Mucosa of descending colon (tissue), 3 donors: ENCODE results near the gene IL24. TPM values are rescaled to one million over a fixed set of nuclear protein-coding genes. Genes with fewer than 3 reads are reported as not detected.

Experiments used
- ATAC-seq: fragments of 200-7000 bp; cut with Tn5 transposase; one replicate; pipeline ENCODE4 v1.9.1; 2020; ENCODE audit warnings: mild to moderate bottlenecking, moderate library complexity
- DNase-seq, 3 donors: peaks; one replicate each; pipeline ENCODE4 v3.0.0-alpha.2; 2020
- H3K36me3 ChIP-seq: fragments of 200-600 bp; one replicate; pipeline ENCODE4 v1.8.0; 2021; ENCODE audit warnings: low read depth, mild to moderate bottlenecking
- H3K4me1 ChIP-seq: fragments of 200-600 bp; one replicate; pipeline ENCODE4 v1.8.0; 2021; ENCODE audit warnings: low read depth, mild to moderate bottlenecking
- H3K4me3 ChIP-seq: fragments of 200-600 bp; one replicate; pipeline ENCODE4 v1.8.0; 2021; ENCODE audit warnings: mild to moderate bottlenecking
- H3K9me3 ChIP-seq: fragments of 200-600 bp; one replicate; pipeline ENCODE4 v1.8.0; 2021; ENCODE audit warnings: mild to moderate bottlenecking
- CTCF ChIP-seq: fragments of 200-600 bp; IDR thresholded peaks from one replicate; pipeline ENCODE4 v1.8.0; 2022; ENCODE audit warnings: antibody characterized with exemption, mild to moderate bottlenecking
- intact Hi-C, 2 donors: fragments of 100-400 bp; cut with DNase I in 1 of 2; cut with micrococcal nuclease in 1 of 2; formaldehyde crosslinking; loops; one replicate each; pipeline versions ENCODE4 v1.11.0 to v1.11.1; 2022; cut with DNase I, micrococcal nuclease
- total RNA-seq, 3 donors: library from RNA; stranded (reverse); fragmentation: NEBNext Ultra II Directional in 2 of 3; extraction: Animal tissue kit (Norgen Biotek cat#: 25700) in 2 of 3; gene quantifications; one replicate each; pipeline versions ENCODE4 v1.2.1 to v1.2.4, GENCODE V29; 2021 to 2023
- donor health status: DM: no; HTN: no; CAD: no; lungs with moderate emphysema.
- donor health status: DM: no; HTN: no; CAD: no.
- donor health status: DM: no; HTN: yes; CAD: no.

Gene IL24
- total RNA-seq, 3 donors from 2014 or later = not detected

GRCh38 chr1:206895325-206895724 lies 1.9 kb upstream of the IL24 start:
- no peaks in the 10 kb centered on the region for H3K4me1 ChIP-seq
- no peak for DNase-seq
- H3K36me3 ChIP-seq = no peaks in the 10 kb centered on the region
- H3K4me3 ChIP-seq = no peak overlapping the region
- intact Hi-C loops = no loop called here
- ATAC-seq = no peak
- TF ChIP-seq CTCF = no peak
- no peaks in the 10 kb centered on the region for H3K9me3 ChIP-seq

- no peaks in the 10 kb centered on the region for H3K36me3 ChIP-seq
- H3K4me1 ChIP-seq = no peaks in the 10 kb centered on the region
- no peak for TF ChIP-seq CTCF
- ATAC-seq (peak; percentile 37), DNase-seq (no peak)
- no peaks in the 10 kb centered on the region for H3K9me3 ChIP-seq
- no peak overlapping the region for H3K4me3 ChIP-seq
- intact Hi-C loops = no loop called here
These were observed 1.4 kb upstream of the IL24 start for GRCh38 chr1:206895837-206896242.

- intact Hi-C loops = no loop called here
- DNase-seq = no peak
- no peak for TF ChIP-seq CTCF
- no peak overlapping the region for H3K4me3 ChIP-seq
- H3K9me3 ChIP-seq = no peaks in the 10 kb centered on the region
- no peaks in the 10 kb centered on the region for H3K4me1 ChIP-seq
- no peak for ATAC-seq
- no peaks in the 10 kb centered on the region for H3K36me3 ChIP-seq
These were observed 982 bp upstream of the IL24 start for GRCh38 chr1:206896261-206896660.

DNA sequence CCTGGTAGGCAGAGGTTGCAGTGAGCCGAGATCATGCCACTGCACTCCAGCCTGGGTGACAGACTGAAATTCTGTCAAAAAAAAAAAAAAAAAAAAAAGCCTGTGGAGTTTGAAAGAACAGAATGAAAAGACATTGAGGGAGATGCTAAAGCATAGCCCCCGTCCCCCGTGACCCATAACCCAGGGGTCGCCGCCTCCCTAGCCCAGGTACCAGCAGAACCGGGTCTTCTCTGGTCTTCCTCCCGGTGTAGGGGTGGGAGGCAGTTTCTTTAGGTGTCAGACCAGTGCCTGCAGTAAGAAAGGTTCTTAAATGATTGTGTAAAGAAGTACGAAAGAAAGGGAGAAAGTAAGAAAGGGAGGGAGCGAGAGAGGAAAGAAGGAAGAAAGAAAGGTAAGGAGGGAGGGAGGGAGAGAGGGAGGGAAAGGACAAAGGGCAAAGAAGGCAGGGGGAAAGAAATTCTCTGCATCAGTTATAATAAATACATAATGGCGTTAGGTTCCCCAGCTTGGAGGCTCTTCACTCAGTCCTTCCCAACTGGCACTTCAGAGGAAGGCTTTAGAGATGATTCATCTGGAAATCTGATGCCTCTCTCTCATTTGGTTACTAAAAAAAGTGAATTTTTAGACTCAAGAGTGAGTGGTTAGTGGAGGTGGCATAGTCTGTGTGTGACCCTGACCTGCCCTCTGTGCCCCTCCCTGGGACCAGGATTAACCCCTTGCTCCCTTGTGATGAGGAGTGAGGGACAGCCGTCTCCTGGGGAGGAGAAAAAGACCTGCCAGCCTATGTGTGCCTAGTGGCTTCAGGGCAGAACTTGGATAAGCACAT lies 1.1 kb downstream of the IL24 start:
- no peak for ATAC-seq
- Histone ChIP-seq H3K9me3 (no peaks in the 10 kb centered on the region), H3K36me3 (no peaks in the 10 kb centered on the region), H3K4me1 (no peaks in the 10 kb centered on the region), H3K4me3 (no peak overlapping the region)
- intact Hi-C loops = no loop called here
- DNase-seq = no peak
- TF ChIP-seq CTCF = no peak

DNA sequence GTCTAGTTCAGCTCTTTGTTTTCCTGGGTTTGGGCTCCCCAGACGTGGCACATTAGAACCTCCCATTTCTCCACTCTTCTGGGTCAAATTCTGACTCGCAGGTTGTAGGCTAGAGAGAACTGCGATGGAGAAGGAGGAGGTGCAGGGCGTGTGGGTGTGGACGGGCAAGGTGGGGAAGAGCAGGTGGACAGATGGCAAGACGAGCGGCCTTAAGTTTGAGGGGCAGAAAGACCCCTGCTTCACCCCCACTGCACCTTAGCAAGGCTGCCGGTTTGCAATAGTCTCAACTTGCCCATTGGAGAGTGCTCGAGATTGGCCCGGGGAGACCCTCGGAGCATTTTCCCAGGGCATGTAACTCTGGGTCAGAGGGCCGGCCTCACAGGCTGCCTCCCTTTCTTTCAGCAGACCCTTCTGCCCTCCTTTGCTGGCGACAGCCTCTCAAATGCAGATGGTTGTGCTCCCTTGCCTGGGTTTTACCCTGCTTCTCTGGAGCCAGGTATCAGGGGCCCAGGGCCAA lies 1.7 kb downstream of the IL24 start:
- DNase-seq = no peak
- no peak for ATAC-seq
- TF ChIP-seq CTCF = no peak
- Histone ChIP-seq H3K4me1 (no peaks in the 10 kb centered on the region), H3K9me3 (no peaks in the 10 kb centered on the region), H3K4me3 (no peak overlapping the region), H3K36me3 (no peaks in the 10 kb centered on the region)
- intact Hi-C loops = no loop called here
